H9 (cell line): ENCODE data around the gene NSFL1C. TPM values are rescaled to one million over a fixed set of nuclear protein-coding genes. Genes with fewer than 3 reads are reported as not detected.

Experiments
- DNase-seq: peaks from one replicate; pipeline ENCODE4 v3.0.0-alpha.2; 2017
- H2AFZ ChIP-seq: one replicate; pipeline ENCODE4 v1.6.1; 2013; ENCODE audit warnings: mild to moderate bottlenecking, low read length, control low read depth, moderate library complexity
- H2AK5ac ChIP-seq: 2 replicates; pipeline ENCODE4 v1.6.1; 2013; ENCODE audit warnings: low read length, control low read depth, mixed read lengths; ENCODE audit not compliant: insufficient read length
- H2BK120ac ChIP-seq: one replicate; pipeline ENCODE4 v1.6.1; 2013; ENCODE audit warnings: low read depth, mild to moderate bottlenecking, low read length, control low read depth, inconsistent platforms; ENCODE audit not compliant: poor library complexity, severe bottlenecking
- H2BK12ac ChIP-seq: 2 replicates; pipeline ENCODE4 v1.6.1; 2013; ENCODE audit warnings: low read length, control low read depth, mixed read lengths, low read depth; ENCODE audit not compliant: insufficient read length
- H2BK15ac ChIP-seq: 2 replicates; pipeline ENCODE4 v1.6.1; 2013; ENCODE audit warnings: low read depth, low read length, control low read depth
- H2BK20ac ChIP-seq: one replicate; pipeline ENCODE4 v1.6.1; 2013; ENCODE audit warnings: low read depth, mild to moderate bottlenecking, low read length, control low read depth, inconsistent platforms; ENCODE audit not compliant: poor library complexity, severe bottlenecking
- H2BK5ac ChIP-seq: 2 replicates; pipeline ENCODE4 v1.6.1; 2013; ENCODE audit warnings: low read length, control low read depth, mixed read lengths; ENCODE audit not compliant: insufficient read length
- H3K14ac ChIP-seq: 2 replicates; pipeline ENCODE4 v1.6.1; 2013; ENCODE audit warnings: low read length, control low read depth; ENCODE audit not compliant: insufficient read depth
- H3K18ac ChIP-seq: 2 replicates; pipeline ENCODE4 v1.6.1; 2013; ENCODE audit warnings: low read depth, mild to moderate bottlenecking, mixed read lengths, low read length, control low read depth; ENCODE audit not compliant: insufficient read length
- H3K23ac ChIP-seq: 2 replicates; pipeline ENCODE4 v1.6.1; 2013; ENCODE audit warnings: low read length, control low read depth, mixed read lengths, low read depth; ENCODE audit not compliant: insufficient read length
- H3K23me2 ChIP-seq: 2 replicates; pipeline ENCODE4 v1.6.1; 2013; ENCODE audit warnings: low read depth, mild to moderate bottlenecking, mixed read lengths, low read length, control low read depth; ENCODE audit not compliant: insufficient read length, poor library complexity, severe bottlenecking
- H3K27ac ChIP-seq: 2 replicates; pipeline ENCODE4 v1.5.1; 2013; ENCODE audit warnings: low read length, control low read depth, mixed read lengths, low read depth; ENCODE audit not compliant: insufficient read length
- H3K27me3 ChIP-seq: 2 replicates; pipeline ENCODE4 v1.6.1; 2013; ENCODE audit warnings: low read length, control low read depth, inconsistent platforms; ENCODE audit not compliant: insufficient read depth
- H3K4ac ChIP-seq: 2 replicates; pipeline ENCODE4 v1.6.1; 2013; ENCODE audit warnings: low read depth, mild to moderate bottlenecking, control low read depth, inconsistent platforms, low read length, moderate library complexity
- H3K4me1 ChIP-seq: 2 replicates; pipeline ENCODE4 v1.6.1; 2013; ENCODE audit warnings: low read length, control low read depth, inconsistent platforms; ENCODE audit not compliant: insufficient read depth
- H3K4me2 ChIP-seq: 2 replicates; pipeline ENCODE4 v1.6.1; 2013; ENCODE audit warnings: low read length, control low read depth, mixed read lengths; ENCODE audit not compliant: insufficient read length, insufficient read depth
- H3K56ac ChIP-seq: 2 replicates; pipeline ENCODE4 v1.6.1; 2013; ENCODE audit warnings: low read depth, mild to moderate bottlenecking, mixed read lengths, low read length, control low read depth; ENCODE audit not compliant: insufficient read length
- H3K79me1 ChIP-seq: 2 replicates; pipeline ENCODE4 v1.6.1; 2013; ENCODE audit warnings: low read depth, mild to moderate bottlenecking, moderate library complexity, low read length, control low read depth, inconsistent platforms; ENCODE audit not compliant: insufficient read depth, poor library complexity, severe bottlenecking
- H3K79me2 ChIP-seq: 2 replicates; pipeline ENCODE4 v1.6.1; 2013; ENCODE audit warnings: low read length, control low read depth, inconsistent platforms; ENCODE audit not compliant: insufficient read depth
- H3K9ac ChIP-seq: 2 replicates; pipeline ENCODE4 v1.6.1; 2013; ENCODE audit warnings: low read length, control low read depth, mixed read lengths; ENCODE audit not compliant: insufficient read length; ENCODE audit errors: extremely low read depth
- H3K9me3 ChIP-seq: one replicate; pipeline ENCODE4 v1.6.1; 2013; ENCODE audit warnings: low read depth, low read length, inconsistent platforms; ENCODE audit not compliant: control insufficient read depth
- H3T11ph ChIP-seq: one replicate; pipeline ENCODE4 v1.6.1; 2013; ENCODE audit warnings: mild to moderate bottlenecking, low read length, control low read depth, inconsistent platforms
- H4K20me1 ChIP-seq: one replicate; pipeline ENCODE4 v1.6.1; 2013; ENCODE audit not compliant: control insufficient read depth, insufficient read length, insufficient read depth
- H4K5ac ChIP-seq: 2 replicates; pipeline ENCODE4 v1.6.1; 2013; ENCODE audit warnings: low read depth, mild to moderate bottlenecking, mixed read lengths, low read length, control low read depth; ENCODE audit not compliant: insufficient read length
- H4K8ac ChIP-seq: replicated peaks from 2 replicates; pipeline ENCODE4 v1.6.1; 2013; ENCODE audit warnings: low read length, control low read depth, mixed read lengths, low read depth; ENCODE audit not compliant: insufficient read length
- H4K91ac ChIP-seq: 2 replicates; pipeline ENCODE4 v1.6.1; 2013; ENCODE audit warnings: low read depth, mild to moderate bottlenecking, moderate library complexity, mixed read lengths, low read length, control low read depth; ENCODE audit not compliant: insufficient read length
- H3K27ac Mint-ChIP-seq, 3 experiments: 2 replicates in 2 of 3; 3 replicates in 1 of 3; pipeline ENCODE4 v1.8.0; 2020 to 2021; ENCODE audit warnings: mixed read lengths in 3 of 3, mild to moderate bottlenecking in 1 of 3, moderate library complexity in 1 of 3
- H3K27me3 Mint-ChIP-seq: 2 replicates; pipeline ENCODE4 v1.8.0; 2021; ENCODE audit warnings: low read depth, mild to moderate bottlenecking, moderate library complexity, mixed read lengths
- H3K36me3 Mint-ChIP-seq, 3 experiments: 2 replicates in 2 of 3; 3 replicates in 1 of 3; pipeline ENCODE4 v1.8.0; 2020 to 2021; ENCODE audit warnings: low read depth in 3 of 3, mixed read lengths in 3 of 3; ENCODE audit not compliant: insufficient read depth in 1 of 3
- H3K4me1 Mint-ChIP-seq, 2 experiments: 2 replicates each; pipeline ENCODE4 v1.8.0; 2020; ENCODE audit warnings: mixed read lengths in 2 of 2
- H3K4me3 Mint-ChIP-seq, 2 experiments: 2 replicates in 1 of 2; 3 replicates in 1 of 2; pipeline ENCODE4 v1.8.0; 2020 to 2021; ENCODE audit warnings: mild to moderate bottlenecking in 2 of 2, mixed read lengths in 2 of 2, moderate library complexity in 1 of 2
- H3K9me3 Mint-ChIP-seq, 2 experiments: 2 replicates in 1 of 2; 3 replicates in 1 of 2; pipeline ENCODE4 v1.8.0; 2020; ENCODE audit warnings: mild to moderate bottlenecking in 2 of 2, mixed read lengths in 2 of 2, moderate library complexity in 1 of 2
- CTCF ChIP-seq: fragments of 200-600 bp; sonication (generic); conservative IDR thresholded peaks from 3 replicates; pipeline ENCODE4 v1.8.0; 2021; ENCODE audit warnings: antibody characterized with exemption, mild to moderate bottlenecking
- WGBS: extraction: QIAGEN DNeasy Blood & Tissue Kit; methylation state at CpG from one replicate; pipeline ENCODE4 v1.1.7; 2013; ENCODE audit warnings: missing lambda C conversion rate, low lambda C conversion rate, mixed read lengths; ENCODE audit not compliant: insufficient read length; ENCODE audit errors: extremely low coverage; 5-methylcytosine and 5-hydroxymethylcytosine counted together
- total RNA-seq: library from RNA; stranded (reverse); gene quantifications from 2 replicates; pipeline ENCODE4 v1.2.1, GENCODE V29; 2021

NSFL1C gene
- total RNA-seq, 1 experiment from 2014 or later, result 81.8 TPM

- peaks cover 12% of the 10 kb centered on the region; the same call in 1 of the 2 replicates for H3K79me2 ChIP-seq
- no peak for DNase-seq
- H2BK12ac ChIP-seq, result no peak overlapping the region
- H4K20me1 ChIP-seq, result no peaks in the 10 kb centered on the region
- H4K5ac ChIP-seq, result no peak overlapping the region
- no peak overlapping the region for H3K14ac ChIP-seq
- H3K27me3 Mint-ChIP-seq, result peaks cover 5% of the 10 kb centered on the region
- H2AFZ ChIP-seq, result no peak overlapping the region
- peaks cover 33 to 37% of the 10 kb centered on the region in 2 experiments for H3K4me1 Mint-ChIP-seq
- no peaks in the 10 kb centered on the region; the same call in 1 of the 2 replicates for H3K4me1 ChIP-seq
- no peak overlapping the region for H3K18ac ChIP-seq
- H3K9ac ChIP-seq, result peak overlapping the region; percentile 64
- H3K9me3 ChIP-seq, result no peaks in the 10 kb centered on the region
- H3K4ac ChIP-seq, result no peak overlapping the region
- H3K27ac ChIP-seq, result no peak overlapping the region
- H3K36me3 Mint-ChIP-seq, result peaks cover 6 to 25% (median 23%) of the 10 kb centered on the region in 3 experiments; a peak in 6 of 7 replicates
- H2BK5ac ChIP-seq, result no peak overlapping the region
- H4K91ac ChIP-seq, result no peak overlapping the region
- no peak overlapping the region for H2BK20ac ChIP-seq
- H3K27ac Mint-ChIP-seq, result peak overlapping the region in 2 of 3 experiments; percentile 56 to 57; a peak in 2 of 7 replicates
- H3K4me2 ChIP-seq, result peak overlapping the region; percentile 95
- peak overlapping the region; percentile 80 to 92 for H3K4me3 Mint-ChIP-seq
- H2BK15ac ChIP-seq, result no peak overlapping the region
- H3K23me2 ChIP-seq, result peaks cover 7% of the 10 kb centered on the region
- H2BK120ac ChIP-seq, result no peak overlapping the region
- H2AK5ac ChIP-seq, result no peak overlapping the region
- no peak overlapping the region for H3K56ac ChIP-seq
- WGBS, result no CpG with 5 or more reads among the region's 12 CpGs
- H3K23ac ChIP-seq, result no peak overlapping the region
- TF ChIP-seq CTCF, result no peak
- H3T11ph ChIP-seq, result no peak overlapping the region
- no peaks in the 10 kb centered on the region for H3K27me3 ChIP-seq
- H4K8ac ChIP-seq, result no peak overlapping the region
- H3K79me1 ChIP-seq, result peaks cover 18% of the 10 kb centered on the region
- H3K9me3 Mint-ChIP-seq, result no peaks in the 10 kb centered on the region; a peak in 1 of 5 replicates
Observed at GRCh38 chr20:1465470-1466210, 1.0 kb downstream of the NSFL1C start.
